ENCODE measurements around the gene SCFD2.
"Not testable (repeated sequence)": the region's sequence is repeated elsewhere in the genome, so short reads cannot be mapped to it uniquely, and the experiment has no call there.

The SCFD2 gene

DNA sequence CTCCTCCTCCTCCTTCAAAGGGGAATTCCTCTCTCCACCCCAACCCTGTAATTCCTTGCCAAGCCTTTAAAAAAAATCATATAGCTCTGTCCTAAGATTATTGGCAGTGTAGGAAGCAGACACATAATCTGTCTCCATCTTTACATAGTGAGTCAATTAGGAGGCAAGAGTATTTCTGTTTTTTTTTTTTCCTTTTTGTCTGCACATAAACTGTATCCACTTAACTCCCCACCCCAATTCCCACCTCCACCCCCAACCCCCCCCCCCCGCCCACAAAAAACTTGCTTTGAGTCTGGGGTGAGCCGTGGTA lies 321.3 kb downstream of the SCFD2 start:
- no peak for DNase-seq (ENCODE audit: low read depth)

DNA sequence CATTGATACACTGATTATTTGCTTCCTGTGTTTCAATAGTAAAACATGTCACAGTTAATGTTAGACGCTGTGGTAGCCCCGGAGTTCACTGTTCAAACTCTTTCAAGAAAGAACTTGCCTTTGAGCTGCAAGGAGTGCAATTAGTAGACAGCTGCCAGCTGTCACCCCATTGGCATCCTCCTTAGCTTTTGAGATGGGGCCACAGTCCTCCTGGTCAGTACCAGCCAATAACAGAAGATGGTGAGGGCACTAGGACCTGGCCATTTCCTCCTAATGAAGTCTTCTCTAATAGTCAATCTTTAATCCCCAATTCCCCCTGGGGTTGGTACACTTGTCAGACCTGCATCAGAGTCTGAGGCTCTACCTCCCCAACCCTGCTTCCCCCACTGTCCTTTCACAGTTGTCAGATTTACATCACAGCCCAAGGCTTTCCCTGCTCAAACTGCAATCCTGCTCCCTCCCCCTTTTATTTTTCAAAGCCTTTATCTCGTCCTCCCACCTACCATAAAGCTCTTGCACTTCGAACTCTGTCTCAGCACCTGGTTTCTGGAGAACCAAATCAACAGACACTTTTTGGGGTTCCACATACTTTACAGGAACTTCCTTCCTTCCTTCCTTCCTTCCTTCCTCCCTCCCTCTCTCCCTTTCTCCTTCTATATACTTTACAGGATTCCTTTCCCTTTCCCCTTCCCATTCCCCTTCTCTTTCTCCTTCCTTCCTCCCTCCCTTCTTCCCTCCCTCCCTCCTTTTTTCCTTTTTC lies 321.8 kb downstream of the SCFD2 start:
- DNase-seq (ENCODE audit: low read depth): no peak

DNA sequence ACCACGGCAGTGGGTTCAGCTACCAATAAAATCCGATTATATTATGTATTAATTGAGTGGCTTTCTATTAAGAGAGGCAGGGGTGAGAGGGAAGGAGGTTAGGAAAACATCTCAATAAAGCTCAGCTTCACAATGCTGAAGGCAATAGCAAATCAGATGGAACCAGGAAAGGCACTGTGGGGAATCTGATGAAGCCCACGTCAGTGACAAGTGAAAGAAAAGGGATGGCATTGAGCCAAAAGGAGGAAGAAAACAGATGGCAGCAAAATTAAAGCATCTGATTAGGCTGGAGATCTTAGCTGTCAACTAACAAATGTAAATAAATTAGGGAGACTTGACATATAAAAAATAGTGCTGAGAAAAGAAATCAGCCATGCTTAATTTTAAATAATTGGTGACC lies 322.8 kb downstream of the SCFD2 start:
- DNase-seq (ENCODE audit: low read depth): no peak

DNA sequence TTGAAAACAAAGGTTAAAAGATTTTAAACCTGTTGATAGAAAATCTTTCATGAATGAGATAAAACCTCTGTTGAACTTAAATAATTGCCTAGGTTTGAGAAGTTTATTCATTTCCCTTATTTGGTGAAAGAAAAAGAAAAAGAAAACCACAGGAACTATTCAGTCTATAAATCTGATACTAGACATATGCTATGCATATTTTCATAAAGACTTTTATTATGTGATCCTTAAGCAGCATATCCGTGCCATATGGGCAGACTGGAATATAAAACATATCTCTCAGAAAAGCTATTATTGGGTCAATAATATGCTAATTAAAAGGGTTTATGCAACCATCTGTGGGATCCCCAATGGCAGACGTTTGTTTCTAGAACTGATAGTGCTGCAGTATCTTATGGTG lies 325.0 kb downstream of the SCFD2 start:
- DNase-seq (ENCODE audit: low read depth): no peak

DNA sequence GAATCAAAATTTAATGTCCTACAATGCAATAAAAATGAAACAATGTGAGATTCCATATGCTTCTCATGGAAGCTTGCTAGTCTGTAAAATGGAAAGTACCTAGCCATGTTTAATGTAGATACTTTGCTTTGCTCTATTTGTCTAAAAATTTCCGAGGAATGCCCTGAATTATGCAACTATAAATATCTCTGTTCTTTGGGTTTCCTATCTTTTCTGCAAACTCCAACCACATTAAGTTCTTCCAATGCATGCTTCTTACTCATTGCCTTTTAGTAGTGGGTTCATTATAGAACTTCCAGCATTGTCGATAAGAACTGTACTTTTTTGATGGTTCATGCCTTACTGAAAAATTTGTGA lies 325.4 kb downstream of the SCFD2 start:
- no peak for DNase-seq (ENCODE audit: low read depth)

DNA sequence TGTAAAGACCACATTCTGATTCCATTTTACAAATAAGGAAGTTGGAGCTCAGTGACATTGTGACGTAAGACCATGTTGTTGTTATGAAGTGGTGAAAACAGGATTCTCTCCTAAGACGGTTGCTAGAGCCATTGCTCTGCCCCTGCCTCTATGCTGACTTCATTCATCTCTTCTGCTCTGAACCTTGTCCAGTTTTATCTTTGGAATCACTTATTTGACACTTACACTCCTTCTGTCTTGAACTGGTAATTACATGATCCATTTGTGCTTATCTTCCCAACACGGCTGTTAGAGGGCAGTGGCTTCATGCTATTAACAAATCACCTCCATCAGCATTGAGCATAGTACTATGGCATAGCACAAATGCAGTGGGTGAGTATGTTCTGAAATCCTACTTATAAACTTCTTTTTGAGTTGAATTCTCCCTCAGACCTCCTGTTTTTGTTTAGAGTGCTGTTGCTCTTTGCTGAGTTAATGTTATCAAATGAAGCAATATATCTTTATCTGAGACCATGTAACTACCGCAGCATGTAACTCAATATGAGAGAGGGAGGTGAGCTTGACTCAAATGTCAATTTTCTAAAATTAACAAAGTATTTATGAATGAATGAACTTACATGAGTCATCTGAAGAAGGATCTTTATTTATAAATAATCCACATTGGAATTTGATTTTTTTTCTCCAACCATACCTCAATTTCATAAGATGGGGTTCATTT lies 326.0 kb downstream of the SCFD2 start:
- DNase-seq (ENCODE audit: low read depth): no peak

DNA sequence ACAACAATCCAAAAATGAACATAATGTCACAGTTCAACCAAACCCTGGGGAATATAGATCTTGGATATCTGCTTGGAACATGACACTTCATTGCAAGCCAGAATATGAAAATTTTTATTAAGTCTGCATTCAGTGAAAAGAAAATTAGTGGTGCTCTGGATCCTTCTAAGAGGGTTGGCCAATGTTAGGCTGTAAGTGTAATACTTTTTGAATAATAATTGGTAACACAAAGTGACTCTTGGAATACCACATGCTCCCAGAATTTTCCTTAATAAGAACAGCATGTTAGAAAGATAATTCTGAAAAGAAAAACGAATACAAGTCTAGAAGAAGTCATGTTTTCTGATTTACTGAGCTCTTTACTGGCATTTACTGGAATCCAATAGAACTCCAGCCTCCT lies 328.0 kb downstream of the SCFD2 start:
- DNase-seq (ENCODE audit: low read depth): no peak

DNA sequence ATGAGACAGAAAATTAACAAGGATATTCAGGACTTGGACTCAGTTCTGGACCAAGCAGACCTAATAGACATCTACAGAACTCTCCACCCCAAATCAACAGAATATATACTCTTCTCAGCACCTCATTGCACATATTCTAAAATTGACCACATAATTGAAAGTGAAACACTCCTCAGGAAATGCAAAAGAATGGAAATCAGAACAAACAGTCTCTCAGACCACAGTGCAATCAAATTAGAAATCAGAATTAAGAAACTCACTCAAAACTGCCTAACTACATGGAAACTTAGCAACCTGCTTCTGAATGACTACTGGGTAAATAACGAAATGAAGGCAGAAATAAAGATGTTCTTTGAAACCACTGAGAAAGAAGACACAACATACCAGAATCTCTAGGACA lies 333.0 kb downstream of the SCFD2 start:
- DNase-seq (ENCODE audit: low read depth): not testable (repeated sequence)

DNA sequence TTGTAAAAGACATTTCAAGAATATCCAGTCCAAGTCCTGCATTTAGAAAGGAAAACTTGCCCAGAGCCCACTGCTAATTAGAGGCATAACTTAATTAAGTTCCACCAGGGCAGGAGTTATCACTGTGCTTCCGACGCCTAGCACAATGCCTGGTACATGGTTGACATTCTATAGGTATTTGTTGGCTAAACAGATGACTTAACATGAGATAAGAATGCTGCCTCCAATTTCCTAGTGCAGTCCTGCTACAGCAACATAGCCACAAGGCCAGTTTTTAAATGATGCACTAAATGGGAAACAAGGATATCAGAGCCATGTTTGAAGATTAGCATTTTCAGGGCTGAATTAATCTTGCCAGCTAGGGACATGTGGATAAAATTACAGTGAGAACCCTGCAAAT lies 339.6 kb downstream of the SCFD2 start:
- DNase-seq (ENCODE audit: low read depth): no peak

DNA sequence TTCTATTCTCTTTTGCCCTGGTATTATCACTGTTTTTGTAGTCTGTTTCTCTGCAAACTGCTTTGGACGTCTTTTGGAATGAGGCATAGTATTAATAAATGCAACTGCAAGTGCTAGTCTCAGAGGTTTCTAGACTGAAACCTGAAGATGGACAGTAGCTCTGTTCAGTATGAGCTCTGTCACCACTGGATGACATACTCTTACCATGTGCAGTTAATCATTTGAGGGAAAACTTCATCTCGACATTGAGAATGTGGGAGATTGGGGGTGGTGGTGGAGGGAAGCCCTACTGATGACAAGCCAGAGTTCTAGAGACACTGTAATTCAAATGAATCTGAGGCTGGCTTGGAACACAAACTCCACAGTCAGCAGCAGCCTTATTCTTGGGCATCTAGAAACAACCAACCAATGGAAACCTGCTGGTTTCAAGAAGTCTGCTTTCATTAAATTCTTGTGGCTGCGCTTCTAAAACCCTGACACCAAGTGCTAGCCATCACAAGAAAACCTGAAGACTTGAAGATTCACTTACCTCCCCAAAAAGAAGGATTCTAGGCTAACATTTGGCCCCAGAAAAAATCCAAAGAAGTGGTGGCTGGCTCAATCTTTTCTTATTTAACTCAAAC lies 342.1 kb downstream of the SCFD2 start:
- DNase-seq (ENCODE audit: low read depth): no peak

DNA sequence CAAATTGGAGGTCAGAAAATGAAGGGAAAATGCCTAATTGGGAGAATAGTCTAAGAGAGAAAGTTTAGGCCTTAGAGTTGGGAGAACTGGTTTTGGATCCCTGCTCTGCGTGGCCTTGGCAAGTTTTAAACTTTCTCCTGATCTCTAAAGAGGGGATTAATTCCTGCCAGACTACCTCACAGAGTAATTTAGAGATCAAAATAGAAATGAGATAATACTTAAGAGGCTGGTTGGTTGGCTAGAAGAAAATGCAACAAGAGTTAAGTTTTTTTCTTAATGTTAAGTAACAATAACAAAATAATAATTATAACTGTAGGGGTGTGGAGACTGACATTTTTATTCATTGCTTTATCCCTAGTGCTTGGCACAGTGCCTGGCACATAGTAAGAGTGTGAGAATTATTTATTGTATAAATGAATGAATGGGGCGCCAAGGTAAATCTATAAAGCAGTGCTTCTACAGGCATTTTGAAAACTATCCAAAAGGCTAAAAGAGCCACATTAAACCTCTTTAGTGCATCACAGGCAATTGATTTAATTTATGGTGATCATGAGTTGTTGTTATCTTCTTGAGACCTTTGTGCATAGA lies 343.3 kb downstream of the SCFD2 start:
- no peak for DNase-seq (ENCODE audit: low read depth)

DNA sequence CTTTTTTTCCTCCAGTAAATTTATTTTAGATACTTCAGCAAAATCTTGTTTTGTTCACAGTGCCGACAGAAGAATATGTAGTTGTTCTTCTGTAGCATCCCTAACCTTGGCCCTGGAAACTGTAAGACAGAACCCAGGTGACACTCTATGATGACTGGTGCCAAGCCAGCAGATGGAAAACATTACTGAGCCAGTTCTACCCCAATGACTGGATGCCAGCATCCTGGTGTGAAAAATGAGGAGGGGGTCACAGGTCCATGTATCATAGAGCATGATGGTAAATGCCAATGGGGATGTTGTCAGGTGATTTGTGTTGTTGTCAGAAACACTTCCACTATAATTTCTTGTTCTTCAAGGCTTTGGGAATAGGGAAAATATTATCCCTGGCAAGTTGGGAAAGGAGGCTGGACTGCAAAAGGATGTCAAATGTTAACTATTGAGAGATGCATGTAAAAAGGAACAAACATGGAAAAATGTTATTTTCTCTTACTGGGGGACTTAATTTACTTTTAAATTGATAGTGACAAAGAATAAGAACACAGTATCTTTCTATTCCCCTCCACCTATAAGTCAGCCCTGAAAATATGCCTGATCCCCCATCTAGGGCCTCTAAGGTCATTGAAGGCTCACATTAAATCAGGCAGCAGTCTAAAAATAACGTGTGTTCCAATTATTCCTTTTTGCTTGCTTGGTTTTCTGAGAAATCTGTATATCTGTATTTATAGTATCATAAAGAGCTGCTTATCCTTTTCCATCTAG lies 343.9 kb downstream of the SCFD2 start:
- no peak for DNase-seq (ENCODE audit: low read depth)

DNA sequence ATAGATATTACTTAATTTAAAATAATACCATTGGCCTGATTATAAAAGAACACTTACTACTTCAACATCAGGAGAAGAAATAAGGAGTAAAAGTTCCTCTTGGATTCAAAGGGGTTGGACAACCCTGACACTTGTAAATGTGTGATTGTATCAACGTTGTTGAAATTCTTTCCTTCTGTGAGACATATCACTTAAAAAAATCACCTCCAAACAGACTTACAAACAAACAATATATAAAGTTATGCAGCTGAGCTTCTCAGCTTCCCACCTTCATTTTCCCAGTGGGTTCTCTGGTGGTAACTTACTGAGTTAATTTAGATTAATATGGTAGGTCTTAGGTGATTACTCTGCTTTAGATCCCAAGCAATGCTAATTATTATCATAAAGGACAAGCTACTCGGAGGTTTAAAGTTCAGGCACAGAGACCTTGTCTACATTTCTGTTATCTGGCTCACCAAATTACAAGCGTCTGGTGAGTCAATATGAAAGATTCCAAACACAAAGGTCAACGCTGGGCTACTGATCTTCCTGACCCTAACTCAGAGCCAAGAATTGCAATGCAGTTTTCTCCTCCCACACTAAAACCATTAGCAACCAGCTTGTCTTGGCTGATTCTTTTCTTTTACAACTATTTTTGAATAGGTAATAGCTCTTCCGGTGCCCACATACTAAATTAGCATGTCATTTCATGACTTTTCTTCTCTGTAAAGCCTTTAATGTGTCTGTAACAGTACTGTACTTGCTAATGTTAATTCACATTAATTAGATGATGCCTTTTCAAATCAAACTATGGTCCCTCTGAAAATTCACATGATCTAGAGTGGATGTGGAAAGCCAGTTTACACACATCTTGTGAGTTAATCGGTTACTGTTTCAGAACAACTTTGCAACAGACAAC lies 346.1 kb downstream of the SCFD2 start:
- no peak for DNase-seq (ENCODE audit: low read depth)

DNA sequence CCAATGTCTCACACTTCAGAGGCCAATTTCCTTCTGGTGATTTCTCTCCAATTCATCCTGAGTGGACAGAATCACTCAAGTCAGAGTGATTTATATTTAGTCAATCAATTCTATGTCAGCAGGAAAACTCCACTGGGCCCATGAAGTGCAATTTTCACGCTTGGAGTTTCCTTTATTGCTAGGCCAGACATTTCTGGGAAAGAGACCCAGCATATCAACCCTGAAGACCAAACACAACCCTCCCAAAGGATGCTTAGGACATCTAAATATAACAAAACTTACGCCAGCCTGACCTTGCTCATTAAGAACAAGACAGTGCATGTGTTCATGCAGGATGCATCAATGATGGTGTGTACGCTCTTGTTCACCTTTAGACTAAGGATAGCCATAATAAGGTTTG lies 347.4 kb downstream of the SCFD2 start:
- DNase-seq (ENCODE audit: low read depth): no peak

DNA sequence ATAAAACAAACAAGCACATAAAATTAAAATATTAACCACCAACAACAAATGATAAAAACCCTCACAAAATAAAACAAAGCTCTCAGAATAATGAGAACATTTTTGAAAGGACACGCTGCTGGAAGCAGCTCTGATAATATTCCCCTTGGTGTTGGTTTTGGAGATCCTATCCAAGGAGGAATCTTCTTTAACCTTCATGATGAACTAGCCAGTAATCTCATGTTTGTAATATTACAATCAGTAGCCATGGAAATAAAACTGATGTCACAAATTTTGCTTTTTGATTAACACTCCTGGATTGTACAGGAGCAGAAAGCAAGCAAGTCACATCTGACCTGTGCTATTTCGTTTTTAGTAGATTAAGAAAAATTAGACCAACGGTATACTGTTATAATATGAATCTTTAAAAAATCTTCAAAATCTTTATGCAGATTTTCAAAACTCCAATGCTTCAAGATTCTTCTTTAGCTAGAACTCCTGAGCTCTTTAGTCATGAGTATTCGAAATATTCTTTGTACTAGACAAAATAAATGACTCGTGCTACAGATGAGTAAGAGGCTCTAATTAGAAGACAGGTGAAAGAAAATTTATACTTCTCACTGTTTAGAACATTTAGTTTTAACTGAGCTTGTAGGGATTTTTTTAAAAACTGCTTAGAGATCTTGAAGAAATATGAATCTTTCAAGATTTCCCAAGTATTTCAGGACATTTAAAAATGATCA lies 349.6 kb downstream of the SCFD2 start:
- no peak for DNase-seq (ENCODE audit: low read depth)

DNA sequence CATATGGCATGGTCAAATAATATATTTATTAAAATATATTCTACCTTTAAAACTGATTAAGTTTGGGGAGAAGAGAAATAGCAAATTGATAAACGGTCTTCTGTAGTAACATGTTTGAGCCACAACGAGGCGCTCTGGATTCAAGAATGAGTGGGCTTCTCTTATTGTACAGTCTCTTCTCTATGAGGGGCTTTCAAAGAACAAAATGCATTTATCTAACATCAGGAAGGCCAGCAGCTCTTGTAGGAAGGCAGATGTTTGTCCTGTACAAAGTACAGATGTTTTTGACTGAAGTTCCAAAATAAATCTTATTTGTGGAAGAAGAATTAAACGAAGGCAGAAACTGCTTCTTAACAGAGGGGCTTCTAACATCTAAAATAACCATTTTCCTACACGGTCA lies 350.2 kb downstream of the SCFD2 start:
- no peak for DNase-seq (ENCODE audit: low read depth)

DNA sequence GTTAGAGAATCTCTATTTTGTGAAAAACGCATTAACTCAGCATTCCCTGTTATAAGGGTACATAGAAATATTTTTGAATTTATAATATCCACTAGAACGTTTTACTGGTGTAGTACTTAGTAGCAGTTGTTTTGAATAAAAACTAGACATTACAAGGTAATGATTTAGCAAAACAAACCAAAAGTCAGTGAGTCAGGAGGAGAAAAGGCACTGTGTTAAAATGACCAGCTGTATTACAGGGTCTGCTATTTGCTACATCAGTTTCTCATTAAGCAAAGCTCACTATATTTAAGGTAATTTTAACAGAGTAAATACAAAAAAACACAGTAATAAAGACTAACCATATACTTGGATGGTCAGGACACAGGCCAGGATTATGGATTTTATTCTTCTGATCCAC lies 351.0 kb downstream of the SCFD2 start:
- DNase-seq (ENCODE audit: low read depth): no peak

DNA sequence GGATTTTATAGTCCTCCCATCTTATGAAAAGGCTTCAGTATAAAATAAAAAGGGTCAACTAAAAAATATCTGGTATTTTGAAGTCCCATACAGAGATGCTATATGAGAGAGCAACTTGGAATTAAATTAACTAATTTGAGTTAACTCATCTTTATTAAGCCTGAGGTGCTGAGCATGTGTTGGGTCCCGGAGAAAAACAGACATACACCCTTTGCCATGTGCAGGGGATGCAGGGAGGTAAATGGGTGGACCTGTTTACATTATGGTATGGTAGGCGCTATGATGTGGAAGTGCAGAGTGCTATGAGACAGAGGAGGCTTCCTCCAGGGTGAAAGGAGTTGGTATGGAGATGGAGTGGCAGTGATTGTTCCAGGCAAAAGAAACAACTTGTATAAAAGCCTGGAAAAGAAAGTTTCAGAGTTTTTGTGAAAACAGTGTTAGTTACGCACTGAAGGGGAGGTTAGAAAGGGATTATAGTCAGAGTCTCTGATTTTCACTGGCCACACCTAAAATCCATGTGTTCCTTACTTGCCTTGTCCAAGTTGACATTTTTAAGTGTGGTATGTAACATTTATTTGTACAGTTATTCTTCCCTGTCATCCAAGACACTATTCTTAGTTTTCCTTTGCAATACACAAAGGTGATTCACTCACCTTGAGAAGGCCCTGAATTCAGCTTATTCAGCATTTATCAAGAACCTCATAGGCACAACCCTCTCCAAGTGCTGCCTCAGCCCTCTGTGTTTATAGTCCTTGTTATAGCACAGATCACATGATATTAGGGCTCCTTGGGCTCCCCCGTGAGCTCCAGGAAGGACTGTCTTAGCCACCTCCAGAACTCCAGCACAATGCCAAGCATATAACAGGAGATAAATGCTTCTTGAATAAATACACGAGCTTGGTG lies 351.7 kb downstream of the SCFD2 start:
- no peak for DNase-seq (ENCODE audit: low read depth)

DNA sequence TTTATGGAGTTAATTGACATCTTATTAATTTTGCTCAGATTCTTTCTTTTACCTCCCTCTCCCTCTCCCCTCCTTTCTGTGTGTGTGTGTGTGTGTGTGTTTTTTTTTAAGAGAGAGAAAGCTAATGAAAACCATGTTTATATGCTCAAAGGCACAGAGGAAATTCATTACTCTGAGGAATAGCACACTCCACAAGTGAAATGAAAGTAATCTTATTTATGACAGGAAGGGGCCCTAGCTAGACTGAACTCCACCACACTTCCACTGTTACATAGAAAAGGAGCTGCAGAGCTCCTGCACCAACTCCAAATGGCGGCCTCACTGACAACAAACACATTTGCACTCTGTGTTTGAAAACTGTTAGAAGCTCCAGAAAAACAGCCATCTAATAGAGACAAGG lies 353.1 kb downstream of the SCFD2 start:
- no peak for DNase-seq (ENCODE audit: low read depth)

Measured in stimulated activated CD8-positive, alpha-beta memory T cell treated with anti-CD3 and anti-CD28 coated beads, Interleukin-12 subunit alpha, Interleukin-12 subunit beta, amount 100 ng/mL, for 4 hours (primary cell).